ENCODE measurements around the gene PTP4A2.

GRCh38 chr1:31952825-31953220, 14.7 kb upstream of the PTP4A2 start:
- TF ChIP-seq YY1 (IDR thresholded peaks at IDR 0.05; ENCODE audit: insufficient read depth, insufficient read length) = no peak
- TF ChIP-seq SUZ12 (IDR thresholded peaks at IDR 0.05; ENCODE audit: extremely low read depth, insufficient read depth, insufficient read length) = no peak
- TF ChIP-seq ZNF274 (IDR thresholded peaks at IDR 0.05; ENCODE audit: low read depth, low read length) = no peak

Data from NT2/D1 (cell line).